Measurements from ENCODE around the gene NHERF1. TPM values are rescaled to one million over a fixed set of nuclear protein-coding genes. Genes with fewer than 3 reads are reported as not detected.
A peak's percentile ranks its signal among the peaks of the same experiment; 100 is the strongest.

NHERF1 gene
- total RNA-seq, 6 experiments from 2014 or later = 105 to 218 (median 161) TPM

- H3K9me3 ChIP-seq = no peaks in the 10 kb centered on the region
- H3K27me3 ChIP-seq = no peaks in the 10 kb centered on the region
- no peak overlapping the region for H3K27ac ChIP-seq
- WGBS (ENCODE audit: insufficient coverage, low coverage, low lambda C conversion rate, missing lambda C conversion rate) = 23% methylated on average over 5 of the region's 6 CpGs
- peaks cover 0 to 7% (median 3%) of the 10 kb centered on the region in 4 donors for H3K36me3 ChIP-seq
- no peak for DNase-seq
- no peak overlapping the region for H3K4me3 ChIP-seq
- H3K4me1 ChIP-seq = peaks cover 0 to 43% (median 16%) of the 10 kb centered on the region in 4 donors
- no peak for ATAC-seq
- no peak for TF ChIP-seq POLR2A (IDR thresholded peaks at IDR 0.05)
- no peak for TF ChIP-seq CTCF (IDR thresholded peaks at IDR 0.05)
- intact Hi-C loops (cut with DNase I) = no loop called here
These were observed 29.6 kb downstream of the NHERF1 start for GRCh38 chr17:74777901-74778515.

GRCh38 chr17:74778960-74779359 is 30.5 kb downstream of the NHERF1 start:
- H3K36me3 ChIP-seq = no peaks in the 10 kb centered on the region
- intact Hi-C loops (cut with DNase I) = no loop called here
- H3K4me3 ChIP-seq = no peak overlapping the region
- TF ChIP-seq CTCF (IDR thresholded peaks at IDR 0.05) (no peak), POLR2A (IDR thresholded peaks at IDR 0.05) (no peak)
- DNase-seq (no peak), ATAC-seq (no peak)
- peaks cover 0 to 37% (median 13%) of the 10 kb centered on the region in 4 donors for H3K4me1 ChIP-seq
- H3K9me3 ChIP-seq = no peaks in the 10 kb centered on the region
- no peak overlapping the region for H3K27ac ChIP-seq
- 38% methylated on average over 5 of the region's 5 CpGs for WGBS (ENCODE audit: insufficient coverage, low coverage, low lambda C conversion rate, missing lambda C conversion rate)
- H3K27me3 ChIP-seq = no peaks in the 10 kb centered on the region

- WGBS (ENCODE audit: insufficient coverage, low coverage, low lambda C conversion rate, missing lambda C conversion rate) = 75% methylated on average over 7 of the region's 8 CpGs
- H3K9me3 ChIP-seq = no peaks in the 10 kb centered on the region
- H3K36me3 ChIP-seq = no peaks in the 10 kb centered on the region
- ATAC-seq = no peak
- peaks cover 0 to 32% (median 11%) of the 10 kb centered on the region in 4 donors for H3K4me1 ChIP-seq
- peak overlapping the region in 2 of 3 donors; percentile 17 to 29 for H3K27ac ChIP-seq
- H3K27me3 ChIP-seq = no peaks in the 10 kb centered on the region
- intact Hi-C loops (cut with DNase I) = no loop called here
- no peak for DNase-seq
- H3K4me3 ChIP-seq = no peak overlapping the region
- TF ChIP-seq CTCF (IDR thresholded peaks at IDR 0.05) (no peak), POLR2A (IDR thresholded peaks at IDR 0.05) (no peak)
These were observed 31.1 kb downstream of the NHERF1 start for GRCh38 chr17:74779501-74779900.

- DNase-seq (no peak), ATAC-seq (peak; percentile 17 to 72 (median 44))
- Histone ChIP-seq H3K27me3 (no peaks in the 10 kb centered on the region), H3K4me1 (peaks cover 0 to 27% (median 8%) of the 10 kb centered on the region in 4 donors), H3K9me3 (no peaks in the 10 kb centered on the region), H3K36me3 (no peaks in the 10 kb centered on the region), H3K27ac (peak overlapping the region in 2 of 3 donors; percentile 17 to 29), H3K4me3 (no peak overlapping the region)
- intact Hi-C loops (cut with DNase I) = no loop called here
- WGBS (ENCODE audit: insufficient coverage, low coverage, low lambda C conversion rate, missing lambda C conversion rate) = 64% methylated on average over 1 of the region's 11 CpGs
- TF ChIP-seq POLR2A (IDR thresholded peaks at IDR 0.05) = no peak
- no peak for TF ChIP-seq CTCF (IDR thresholded peaks at IDR 0.05)
These were observed 31.5 kb downstream of the NHERF1 start for GRCh38 chr17:74779948-74780400.

Data from right lobe of liver (tissue), 6 donors.